PC-3 (cell line): Measurements from ENCODE around the gene C16orf87. TPM values are rescaled to one million over a fixed set of nuclear protein-coding genes. Genes with fewer than 3 reads are reported as not detected.

Experiments used
- ATAC-seq: fragments of 200-7000 bp; cut with Tn5 transposase; 2 replicates; pipeline ENCODE4 v1.9.1; 2020; ENCODE audit warnings: mild to moderate bottlenecking, moderate library complexity
- Bru-seq: library from RNA; stranded (reverse); fragments of 400-500 nt; gene quantifications from one replicate; lab custom pipeline; 2021; lab: Mats Ljungman, UMichigan
- BruChase-seq, 2 experiments: library from RNA; stranded (reverse); fragments of 400-500 nt; gene quantifications; one replicate each; lab custom pipeline; 2021; lab: Mats Ljungman, UMichigan
- BruUV-seq: library from RNA; stranded (reverse); fragments of 400-500 nt; replicated peaks from 2 replicates; lab custom pipeline; 2021; lab: Mats Ljungman, UMichigan
- CTCF ChIA-PET: fragments of 300-600 bp; sonication (Branson Sonifier 250); formaldehyde crosslinking; loops from one replicate; lab custom pipeline; 2022; ENCODE audit warnings: antibody characterized with exemption; lab: Charles Lee
- POLR2A ChIA-PET: fragments of 300-600 bp; sonication (Branson Sonifier 250); formaldehyde crosslinking; loops from one replicate; lab custom pipeline; 2022; ENCODE audit warnings: antibody characterized with exemption; ENCODE audit not compliant: unreplicated experiment; lab: Charles Lee
- DNase-seq: peaks from one replicate; pipeline ENCODE4 v3.0.0-alpha.2; 2015
- H2AFZ ChIP-seq: fragments of 300-600 bp; sonication (generic); 2 replicates; pipeline ENCODE4 v1.6.0; 2016; ENCODE audit warnings: antibody characterized with exemption, low read length
- H3F3A ChIP-seq: fragments of 300-600 bp; sonication (generic); one replicate; pipeline ENCODE4 v1.6.0; 2017; ENCODE audit warnings: antibody characterized with exemption, low read length, control low read depth, mild to moderate bottlenecking; ENCODE audit not compliant: unreplicated experiment
- H3K27ac ChIP-seq: fragments of 300-600 bp; sonication (generic); 2 replicates; pipeline ENCODE4 v1.5.1; 2016; ENCODE audit warnings: mild to moderate bottlenecking, low read length
- H3K27me3 ChIP-seq: fragments of 300-600 bp; sonication (generic); 2 replicates; pipeline ENCODE4 v1.6.1; 2016; ENCODE audit warnings: low read length, mixed read lengths
- H3K36me3 ChIP-seq: fragments of 300-600 bp; sonication (generic); 2 replicates; pipeline ENCODE4 v1.6.1; 2016; ENCODE audit warnings: low read depth, mixed run types, low read length, mixed read lengths
- H3K4me1 ChIP-seq: fragments of 300-600 bp; sonication (generic); 2 replicates; pipeline ENCODE4 v1.5.1; 2016; ENCODE audit warnings: low read length; ENCODE audit not compliant: insufficient read depth
- H3K4me2 ChIP-seq: fragments of 300-600 bp; sonication (generic); 2 replicates; pipeline ENCODE4 v1.6.0; 2016; ENCODE audit warnings: low read length
- H3K4me3 ChIP-seq: fragments of 300-600 bp; sonication (generic); 2 replicates; pipeline ENCODE4 v1.5.1; 2016; ENCODE audit warnings: mild to moderate bottlenecking, low read length, mixed read lengths
- H3K79me2 ChIP-seq: fragments of 300-600 bp; sonication (generic); 2 replicates; pipeline ENCODE4 v1.6.1; 2017; ENCODE audit warnings: low read length, mixed read lengths
- H3K9ac ChIP-seq: fragments of 300-600 bp; sonication (generic); 2 replicates; pipeline ENCODE4 v1.6.0; 2016; ENCODE audit warnings: mild to moderate bottlenecking, low read length
- H3K9me2 ChIP-seq: fragments of 300-600 bp; sonication (generic); replicated peaks from 2 replicates; pipeline ENCODE4 v1.6.1; 2016; ENCODE audit warnings: mixed run types, low read length, mixed read lengths
- H3K9me3 ChIP-seq: fragments of 300-600 bp; sonication (generic); 2 replicates; pipeline ENCODE4 v1.6.1; 2016; ENCODE audit warnings: low read length, mixed read lengths
- H4K20me1 ChIP-seq: fragments of 300-600 bp; sonication (generic); 2 replicates; pipeline ENCODE4 v1.6.1; 2016; ENCODE audit warnings: low read length, mixed read lengths
- CTCF ChIP-seq: fragments of 300-600 bp; sonication (generic); conservative IDR thresholded peaks from 2 replicates; pipeline ENCODE4 v1.5.1; 2017; ENCODE audit warnings: antibody characterized with exemption, low read depth, mild to moderate bottlenecking, low read length
- EZH2 ChIP-seq: fragments of 300-600 bp; sonication (generic); IDR thresholded peaks from one replicate; pipeline ENCODE4 v1.6.1; 2017; ENCODE audit warnings: antibody characterized with exemption, mild to moderate bottlenecking, low read length; ENCODE audit not compliant: unreplicated experiment
- EZH2phosphoT487 ChIP-seq: fragments of 300-600 bp; sonication (generic); IDR thresholded peaks from 2 replicates; pipeline ENCODE4 v1.6.1; 2018; ENCODE audit warnings: mild to moderate bottlenecking, antibody characterized with exemption, low read length, borderline replicate concordance
- intact Hi-C: fragments of 100-400 bp; cut with micrococcal nuclease; formaldehyde crosslinking; loops from 2 replicates; pipeline ENCODE4 v1.9.0; 2023
- long read RNA-seq: library from polyadenylated mRNA; unstranded; transcript quantifications from one replicate; pipeline ENCODE4 v2.0.0, GENCODE V29; 2021; ENCODE audit not compliant: unreplicated experiment
- total RNA-seq: library from RNA; depleted of rRNA; stranded (reverse); fragments of >200 nt; gene quantifications from 2 replicates; pipeline ENCODE4 v1.2.3, GENCODE V29; 2014; rRNA removed

The C16orf87 gene
- total RNA-seq, result 4.0 and 5.1 TPM in 2 replicates
- percentile 59 among the genes with signal in this experiment for Bru-seq, nascent RNA
- percentile 60 among the genes with signal in this experiment for BruChase-seq, experiment 1, labeled RNA remaining after a 6-hour chase
- BruChase-seq, experiment 2, labeled RNA remaining after a 2-hour chase, result percentile 58 among the genes with signal in this experiment
- long read RNA-seq, full-length matches to known transcripts, result 11 of 16 reads
- long read RNA-seq, partial matches to known transcripts, result 0 of 16 reads
- long read RNA-seq, other reads (novel, unspliced or antisense), result 5 of 16 reads

GRCh38 chr16:46830902-46831647 lies at the start of gene C16orf87:
TSS of gene C16orf87 (minus strand) at chr16:46831180. CDS start at chr16:46831149, 31 bp downstream.
- Histone ChIP-seq H4K20me1 (no peaks in the 10 kb centered on the region), H3K27me3 (no peaks in the 10 kb centered on the region), H3K4me1 (peaks cover 11% of the 10 kb centered on the region; the same call in 1 of the 2 replicates), H3K36me3 (no peaks in the 10 kb centered on the region), H3K9me2 (no peaks in the 10 kb centered on the region), H3K79me2 (peaks cover 42% of the 10 kb centered on the region), H3K9me3 (no peaks in the 10 kb centered on the region), H3F3A (no peaks in the 10 kb centered on the region), H3K4me2 (peak within 1 kb of the TSS; percentile 89), H2AFZ (peak within 1 kb of the TSS; percentile 78), H3K9ac (peak within 1 kb of the TSS; percentile 84), H3K4me3 (peak within 1 kb of the TSS; percentile 95), H3K27ac (no peak within 1 kb of the TSS)
- ChIA-PET CTCF (interaction anchor here (0.6 to 0.7 kb wide), 2 partner anchors 43 to 188 kb away, joined by 3 to 4 read pairs; no protein-coding TSS in a partner anchor), POLR2A (no interaction called here)
- no TSS peak for BruUV-seq
- peak; percentile 86 for DNase-seq
- intact Hi-C loops, result no loop called here
- ATAC-seq, result peak; percentile 95
- TF ChIP-seq EZH2 (no peak), EZH2phosphoT487 (no peak), CTCF (no peak)

- Histone ChIP-seq H4K20me1 (no peaks in the 10 kb centered on the region), H3K27ac (no peak overlapping the region), H3K27me3 (no peaks in the 10 kb centered on the region), H3K9ac (no peak overlapping the region), H3K4me1 (no peaks in the 10 kb centered on the region), H3F3A (no peaks in the 10 kb centered on the region), H3K9me3 (no peaks in the 10 kb centered on the region), H3K4me3 (no peak overlapping the region), H2AFZ (no peak overlapping the region), H3K79me2 (no peaks in the 10 kb centered on the region), H3K36me3 (no peaks in the 10 kb centered on the region), H3K4me2 (no peak overlapping the region), H3K9me2 (no peaks in the 10 kb centered on the region)
- no peak for TF ChIP-seq EZH2
- TF ChIP-seq EZH2phosphoT487, result no peak
- no peak for TF ChIP-seq CTCF
- POLR2A ChIA-PET, result no interaction called here
- CTCF ChIA-PET, result no interaction called here
- intact Hi-C loops, result no loop called here
- no TSS peak for BruUV-seq
- DNase-seq (no peak), ATAC-seq (no peak)
These were observed 44.3 kb upstream of the C16orf87 start for GRCh38 chr16:46875243-46875642.

- no peaks in the 10 kb centered on the region for H3K79me2 ChIP-seq
- CTCF ChIA-PET, result no interaction called here
- H3K4me3 ChIP-seq, result no peak overlapping the region
- no TSS peak for BruUV-seq
- no peak for ATAC-seq
- H4K20me1 ChIP-seq, result no peaks in the 10 kb centered on the region
- no peaks in the 10 kb centered on the region for H3K4me1 ChIP-seq
- H3K9me3 ChIP-seq, result no peaks in the 10 kb centered on the region
- DNase-seq, result no peak
- H2AFZ ChIP-seq, result no peak overlapping the region
- no peak overlapping the region for H3K27ac ChIP-seq
- intact Hi-C loops, result no loop called here
- H3K9ac ChIP-seq, result no peak overlapping the region
- no peaks in the 10 kb centered on the region for H3F3A ChIP-seq
- H3K4me2 ChIP-seq, result no peak overlapping the region
- H3K27me3 ChIP-seq, result no peaks in the 10 kb centered on the region
- POLR2A ChIA-PET, result no interaction called here
- no peaks in the 10 kb centered on the region for H3K9me2 ChIP-seq
- TF ChIP-seq EZH2phosphoT487 (no peak), EZH2 (no peak), CTCF (no peak)
- H3K36me3 ChIP-seq, result no peaks in the 10 kb centered on the region
These were observed 42.2 kb upstream of the C16orf87 start for GRCh38 chr16:46873201-46873600.
